ENCODE data around the gene NPM3.

DNA sequence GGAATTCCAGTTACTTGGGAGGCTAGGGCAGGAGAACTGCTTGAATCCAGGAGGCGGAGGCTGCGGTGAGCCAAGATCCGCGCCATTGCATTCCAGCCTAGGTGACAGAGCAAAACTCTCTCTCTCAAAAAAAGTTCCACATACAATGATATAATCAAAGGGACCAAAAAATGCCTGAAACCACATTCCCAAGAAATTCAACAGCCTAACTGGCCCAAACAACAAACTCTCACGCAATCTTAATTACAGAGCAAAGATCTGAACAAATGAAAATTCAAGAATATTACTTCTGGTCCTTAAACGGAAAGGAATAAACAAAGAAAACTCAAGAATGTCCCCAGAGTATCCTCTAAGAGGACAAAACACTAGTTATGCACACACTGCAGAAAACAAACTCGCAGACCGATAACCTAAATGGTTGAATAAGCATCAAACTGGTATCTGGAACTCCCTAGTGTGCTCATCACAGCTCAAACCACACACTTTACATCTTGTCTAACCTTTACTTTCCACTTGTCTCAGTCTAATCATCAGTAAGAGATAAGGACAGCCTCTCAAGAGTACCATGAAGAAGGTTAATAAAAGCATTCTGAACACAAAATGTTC is 31.3 kb upstream of the NPM3 start:
- TF ChIP-seq CTCF (IDR thresholded peaks at IDR 0.05) (no peak), POLR2AphosphoS5 (IDR thresholded peaks at IDR 0.05) (no peak), POLR2A (IDR thresholded peaks at IDR 0.05) (no peak)
